Activated naive CD8-positive, alpha-beta T cell treated with anti-CD3 and anti-CD28 coated beads, Interleukin-2, amount 50 U/mL, for 16 hours (primary cell): ENCODE results near the gene EIF5A.
A peak's percentile ranks its signal among the peaks of the same experiment; 100 is the strongest.

Experiments used
- DNase-seq: peaks from one replicate; pipeline ENCODE4 v3.0.0-alpha.2; 2020; ENCODE audit warnings: low read depth, low spot score

The EIF5A gene

GRCh38 chr17:7284911-7285310 is 22.5 kb upstream of the EIF5A start:
- no peak for DNase-seq

DNA sequence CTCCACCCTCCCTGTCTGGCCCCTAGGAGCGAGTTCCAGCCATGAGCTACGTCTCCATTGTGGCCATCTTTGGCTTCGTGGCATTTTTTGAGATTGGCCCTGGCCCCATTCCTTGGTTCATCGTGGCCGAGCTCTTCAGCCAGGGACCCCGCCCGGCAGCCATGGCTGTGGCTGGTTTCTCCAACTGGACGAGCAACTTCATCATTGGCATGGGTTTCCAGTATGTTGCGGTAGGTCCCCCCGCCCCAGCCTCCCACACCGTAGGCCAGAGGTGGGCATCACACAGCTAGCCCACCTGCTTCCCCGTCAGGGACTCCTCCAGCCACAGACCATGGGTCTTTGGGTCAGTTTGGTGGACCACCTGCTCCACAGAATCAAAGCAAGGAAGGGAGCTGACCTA is 21.7 kb upstream of the EIF5A start:
- no peak for DNase-seq

GRCh38 chr17:7289256-7290032 is 18.0 kb upstream of the EIF5A start:
- no peak for DNase-seq

- DNase-seq, result no peak
Measured at GRCh38 chr17:7290166-7290565, 17.3 kb upstream of the EIF5A start.

DNA sequence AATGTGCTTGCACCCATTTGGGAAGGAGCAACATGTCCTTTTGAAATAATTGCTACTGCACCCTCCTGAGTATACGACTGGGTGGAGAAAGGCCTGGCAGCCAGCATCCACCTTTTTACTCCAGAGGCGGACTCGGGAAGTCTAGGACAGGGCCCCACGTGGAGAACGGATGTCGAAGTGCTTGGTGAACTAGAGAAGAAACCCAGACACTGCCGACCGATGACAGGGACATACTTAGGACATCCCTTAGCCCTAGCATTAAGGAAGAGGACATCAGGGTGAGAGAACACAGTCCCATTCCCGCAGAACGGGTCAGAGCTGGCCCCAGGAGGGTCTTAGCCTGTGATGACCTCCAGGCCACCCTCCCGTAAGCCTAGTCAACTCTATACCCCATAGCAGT is 16.7 kb upstream of the EIF5A start:
- no peak for DNase-seq

DNA sequence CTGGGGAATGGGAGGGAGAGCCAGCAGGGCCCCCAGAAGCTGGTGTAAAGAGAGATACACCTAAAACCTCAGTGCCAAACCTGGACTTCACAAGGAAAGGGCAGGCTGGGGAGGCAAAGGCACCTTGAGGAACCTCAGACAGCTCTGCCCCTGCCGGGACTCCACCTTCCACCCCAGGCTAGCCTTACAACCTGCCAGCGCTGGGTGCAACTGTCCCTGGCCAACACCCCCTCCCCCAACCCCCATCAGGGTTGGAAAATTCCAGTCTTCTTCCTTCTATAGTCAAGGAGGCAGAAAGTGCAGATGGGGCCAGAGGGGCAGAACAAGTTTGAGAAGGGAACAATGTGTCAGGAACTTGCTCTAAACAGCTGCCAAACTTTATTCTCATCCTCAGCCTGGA is 15.2 kb upstream of the EIF5A start:
- no peak for DNase-seq

GRCh38 chr17:7292729-7293128 is 14.7 kb upstream of the EIF5A start:
- no peak for DNase-seq

- DNase-seq, result no peak
Measured at GRCh38 chr17:7293159-7293558, 14.3 kb upstream of the EIF5A start.

DNA sequence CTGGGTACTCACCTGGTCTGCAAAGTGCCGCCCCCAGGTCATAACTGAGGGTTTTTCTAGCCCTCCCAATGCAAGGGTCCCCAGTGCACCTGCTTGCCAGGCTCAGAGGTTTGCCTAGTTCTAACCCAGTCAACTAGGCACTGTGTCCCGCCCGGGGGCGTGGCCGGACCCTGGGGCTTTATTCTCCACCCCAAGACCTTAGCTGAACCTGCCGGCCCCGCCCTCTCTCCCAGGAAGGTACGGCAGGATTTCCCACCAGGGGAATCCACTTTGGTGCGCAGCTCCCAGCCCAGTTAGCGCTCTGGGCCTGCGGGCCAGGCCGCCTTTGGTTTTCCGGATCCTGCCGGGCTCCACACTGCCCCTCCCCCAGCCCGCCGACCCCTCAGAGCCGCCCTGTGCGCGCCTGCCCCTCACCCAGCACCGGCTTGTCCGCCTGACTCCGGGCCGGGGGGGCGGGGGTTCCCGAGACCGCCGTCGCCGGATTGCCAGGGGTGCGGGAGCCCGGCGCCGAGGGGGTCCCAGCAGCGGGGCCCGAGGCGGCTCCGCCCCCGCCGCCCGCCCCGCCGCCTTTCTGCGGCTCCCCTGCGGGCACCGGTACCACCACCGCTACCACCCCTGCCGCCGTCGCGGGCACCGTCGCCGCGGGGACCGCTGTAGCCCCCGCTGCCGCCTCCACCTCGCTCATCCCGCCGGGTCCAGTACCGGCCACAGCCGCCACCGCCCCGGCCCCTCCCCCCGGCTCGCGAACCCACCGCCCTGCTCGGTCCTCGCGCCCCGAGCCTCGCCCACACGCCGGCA is 13.4 kb upstream of the EIF5A start:
- DNase-seq, result no peak

DNA sequence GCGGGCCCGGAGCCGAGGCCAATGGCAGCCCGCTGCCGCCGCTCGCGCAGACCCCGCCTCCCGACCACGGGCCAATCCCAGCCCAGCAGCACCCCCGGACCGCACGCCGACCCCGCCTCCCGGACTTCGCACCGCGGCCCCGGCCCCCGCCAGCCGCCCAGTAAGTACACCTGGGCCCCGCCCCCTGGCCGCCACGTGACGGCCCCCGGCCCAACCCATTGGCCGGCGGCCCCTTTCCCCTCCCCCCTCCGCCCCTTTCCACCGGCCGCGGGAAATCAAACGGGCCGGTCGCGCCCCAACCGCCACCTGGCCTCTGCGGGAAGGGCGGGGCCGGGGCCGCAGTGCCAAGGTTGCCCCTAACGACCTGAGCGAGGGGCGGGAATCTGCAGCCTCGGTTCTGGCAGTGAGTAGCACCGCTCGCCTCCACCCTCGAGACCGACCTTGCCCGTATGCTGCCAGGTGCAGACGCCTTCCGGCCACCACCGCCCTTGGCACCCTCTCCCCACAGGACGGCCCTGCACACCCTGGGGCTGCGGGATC is 12.7 kb upstream of the EIF5A start, which contains the start of gene YBX2:
Gene YBX2, minus strand, starts transcription at position 26 of the 540 bp plus-strand sequence. CDS start 139 bp downstream, outside the sequence.
- DNase-seq, result peak; percentile 51

DNA sequence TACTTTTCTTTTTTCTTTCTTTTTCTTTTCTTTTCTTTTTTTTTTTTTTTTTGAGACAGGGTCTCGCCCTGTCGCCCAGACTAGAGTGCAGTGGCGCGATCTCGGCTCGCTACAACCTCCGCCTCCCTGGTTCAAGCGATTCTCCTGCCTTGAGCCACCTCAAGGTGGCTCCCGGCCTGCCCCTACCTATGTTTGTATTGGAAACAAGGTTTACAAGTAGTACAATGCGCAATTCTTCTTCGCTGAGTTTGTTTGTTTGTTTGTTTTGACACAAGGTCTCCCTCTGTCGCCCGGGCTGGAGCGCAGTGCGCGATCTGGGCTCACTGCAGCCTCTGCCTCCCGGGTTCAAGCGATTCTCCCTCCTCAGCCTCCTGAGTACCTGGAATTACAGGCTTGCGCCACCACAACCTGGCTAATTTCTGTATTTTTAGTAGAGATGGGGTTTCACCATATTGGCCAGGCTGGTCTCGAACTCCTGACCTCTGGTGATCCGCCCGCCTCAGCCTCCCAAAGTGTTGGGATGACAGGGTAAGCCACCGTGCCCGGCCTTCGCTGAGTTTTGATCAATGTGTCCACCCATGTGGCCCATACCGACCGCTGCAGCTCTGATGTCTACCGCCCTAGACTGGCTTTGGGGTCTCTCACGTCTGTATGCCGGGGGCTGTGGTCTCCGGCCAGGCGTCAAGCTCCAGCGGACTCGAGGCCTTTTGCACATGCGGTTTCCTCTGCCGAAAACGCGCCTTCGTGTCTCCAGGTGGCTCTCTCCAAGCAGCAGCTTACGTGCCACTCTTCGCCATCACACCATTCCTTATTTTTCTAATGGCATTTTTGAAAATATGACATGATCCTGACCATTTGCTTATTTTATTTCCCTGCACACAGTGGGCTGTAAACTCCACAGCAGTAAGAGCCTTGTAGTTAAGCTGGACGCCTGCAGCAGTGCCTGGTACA is 11.9 kb upstream of the EIF5A start:
- no peak for DNase-seq

GRCh38 chr17:7296189-7296861 is 11.1 kb upstream of the EIF5A start:
- no peak for DNase-seq

DNA sequence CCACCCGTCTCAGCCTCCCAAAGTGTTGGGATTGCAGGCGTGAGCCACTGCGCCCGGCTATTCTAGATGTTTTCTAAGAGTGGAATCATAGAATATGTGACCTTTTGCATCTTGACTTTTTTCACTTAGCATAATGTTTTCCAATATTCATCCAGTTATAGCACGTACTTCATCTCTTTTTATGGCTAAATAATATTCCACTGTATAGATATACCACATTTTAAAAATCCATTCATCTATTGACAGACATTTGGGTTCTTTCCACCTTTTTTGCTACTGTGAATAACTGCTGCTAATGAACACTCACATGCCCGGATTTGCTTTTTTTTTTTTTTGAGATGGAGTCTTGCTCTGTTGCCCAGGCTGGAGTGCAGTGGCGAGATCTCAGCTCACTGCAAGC is 3.2 kb upstream of the EIF5A start:
- no peak for DNase-seq

- DNase-seq, result no peak
Measured at GRCh38 chr17:7307686-7308624, 527 bp downstream of the EIF5A start.

- peak; percentile 68 for DNase-seq
Measured at GRCh38 chr17:7308625-7309433, 1.4 kb downstream of the EIF5A start.

- DNase-seq, result no peak
Measured at GRCh38 chr17:7309628-7310027, 2.2 kb downstream of the EIF5A start.

DNA sequence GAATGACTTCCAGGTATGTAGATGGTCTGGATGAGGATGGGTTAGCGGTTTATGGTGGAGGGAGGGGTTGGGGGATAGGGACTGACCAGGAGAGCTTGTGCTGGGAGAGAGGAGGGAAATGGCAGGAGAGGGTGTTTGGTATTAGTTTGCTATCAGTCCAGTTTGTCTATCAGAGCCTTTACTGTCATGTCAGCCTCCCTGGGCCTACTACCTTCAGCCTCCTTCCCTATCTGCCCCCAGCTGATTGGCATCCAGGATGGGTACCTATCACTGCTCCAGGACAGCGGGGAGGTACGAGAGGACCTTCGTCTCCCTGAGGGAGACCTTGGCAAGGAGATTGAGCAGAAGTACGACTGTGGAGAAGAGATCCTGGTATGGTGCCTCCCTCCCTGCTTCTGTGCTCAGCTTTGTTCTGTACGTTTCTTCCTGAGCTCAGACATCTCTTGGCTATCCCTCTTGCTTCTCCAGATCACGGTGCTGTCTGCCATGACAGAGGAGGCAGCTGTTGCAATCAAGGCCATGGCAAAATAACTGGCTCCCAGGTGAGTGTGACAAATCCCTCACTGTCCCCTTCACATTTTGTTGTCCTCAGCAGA is 3.8 kb downstream of the EIF5A start:
- no peak for DNase-seq

DNA sequence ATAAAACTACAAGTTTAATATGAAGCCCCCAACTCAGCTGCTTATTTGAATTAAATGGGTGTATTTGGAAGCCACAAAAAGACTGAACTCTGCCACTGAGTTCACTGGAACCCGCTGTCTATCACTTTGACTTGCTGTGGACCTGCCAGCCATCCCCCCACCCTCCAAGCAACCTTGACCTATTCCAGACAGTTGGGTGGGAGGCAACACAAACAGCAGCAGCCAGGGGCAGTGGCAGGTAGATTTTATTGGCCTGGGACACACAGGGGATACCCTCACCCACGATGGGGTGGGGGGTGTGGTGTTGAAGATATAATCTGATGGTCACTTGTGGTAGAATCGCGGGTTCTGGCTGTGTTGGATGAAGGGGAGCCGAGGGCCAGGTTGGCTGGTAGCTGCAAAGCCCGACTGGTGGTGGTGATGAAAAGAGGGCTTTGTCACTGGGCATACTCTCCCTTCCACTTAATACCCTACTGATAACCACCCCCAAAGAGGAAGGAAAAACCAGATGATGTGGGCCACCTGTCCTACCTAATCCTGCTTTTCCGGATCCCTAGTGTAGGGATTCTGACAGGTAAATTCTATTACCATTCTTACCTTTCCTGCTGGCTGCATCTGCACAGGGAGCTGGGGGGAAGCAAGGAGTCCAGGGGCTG is 5.1 kb downstream of the EIF5A start:
- no peak for DNase-seq
